Measurements from ENCODE around the gene SND1.

SND1 gene

GRCh38 chr7:127979728-127980126, 327.7 kb downstream of the SND1 start:
- no peak for DNase-seq

- no peak for DNase-seq
These were observed 328.9 kb downstream of the SND1 start for GRCh38 chr7:127980901-127981300.

- no peak for DNase-seq
These were observed 330.0 kb downstream of the SND1 start for GRCh38 chr7:127981965-127982364.

GRCh38 chr7:127983804-127984332, 331.9 kb downstream of the SND1 start:
- no peak for DNase-seq

GRCh38 chr7:127986581-127987521, 334.9 kb downstream of the SND1 start:
- DNase-seq, result no peak

GRCh38 chr7:127988751-127989150, 336.8 kb downstream of the SND1 start:
- no peak for DNase-seq

- DNase-seq, result no peak
These were observed 341.3 kb downstream of the SND1 start for GRCh38 chr7:127993317-127993716.

GRCh38 chr7:127993987-127994386, 342.0 kb downstream of the SND1 start:
- DNase-seq, result no peak

GRCh38 chr7:127995156-127995880, 343.3 kb downstream of the SND1 start:
- no peak for DNase-seq

GRCh38 chr7:127995881-127996215, 343.9 kb downstream of the SND1 start:
- DNase-seq, result no peak

GRCh38 chr7:127996253-127997071, 344.5 kb downstream of the SND1 start:
- no peak for DNase-seq

- DNase-seq, result no peak
These were observed 345.4 kb downstream of the SND1 start for GRCh38 chr7:127997226-127997922.

- no peak for DNase-seq
These were observed 346.7 kb downstream of the SND1 start for GRCh38 chr7:127998671-127999070.

GRCh38 chr7:128000048-128000447, 348.1 kb downstream of the SND1 start:
- DNase-seq, result no peak

GRCh38 chr7:128000854-128001265, 348.9 kb downstream of the SND1 start:
- DNase-seq, result no peak

- no peak for DNase-seq
These were observed 351.2 kb downstream of the SND1 start for GRCh38 chr7:128003167-128003566.

- DNase-seq, result no peak
These were observed 351.8 kb downstream of the SND1 start for GRCh38 chr7:128003787-128004186.

GRCh38 chr7:128004623-128005022, 352.6 kb downstream of the SND1 start:
- DNase-seq, result no peak

- DNase-seq, result peak; percentile 60
These were observed 353.1 kb downstream of the SND1 start for GRCh38 chr7:128005117-128005516.

GRCh38 chr7:128005759-128006159, 353.8 kb downstream of the SND1 start:
- no peak for DNase-seq

- no peak for DNase-seq
These were observed 354.7 kb downstream of the SND1 start for GRCh38 chr7:128006550-128007302.

GRCh38 chr7:128007303-128007680, 355.3 kb downstream of the SND1 start:
- DNase-seq, result no peak
